Activated CD4-positive, alpha-beta memory T cell treated with anti-CD3 and anti-CD28 coated beads, Interleukin-2, amount 10 ng/mL, durations not matched to agents 7 days and 5 days (primary cell): Measurements from ENCODE around the gene KRTAP5-4. TPM values are rescaled to one million over a fixed set of nuclear protein-coding genes. Genes with fewer than 3 reads are reported as not detected.
"Not testable (repeated sequence)": the region's sequence is repeated elsewhere in the genome, so short reads cannot be mapped to it uniquely, and the experiment has no call there.

Experiments
- CTCF ChIA-PET: fragments of 350-600 bp; sonication (Branson Sonifier 250); formaldehyde crosslinking; loops from one replicate; lab custom pipeline; 2021; ENCODE audit warnings: antibody characterized with exemption, inconsistent platforms; lab: Charles Lee
- POLR2A ChIA-PET: fragments of 350-600 bp; sonication (Branson Sonifier 250); formaldehyde crosslinking; loops from one replicate; lab custom pipeline; 2021; ENCODE audit warnings: antibody characterized with exemption; lab: Charles Lee
- DNase-seq: peaks from one replicate; pipeline ENCODE4 v3.0.0-alpha.2; 2020
- H3K27ac Mint-ChIP-seq: one replicate; pipeline ENCODE4 v1.8.0; 2021; ENCODE audit warnings: mild to moderate bottlenecking, mixed read lengths
- H3K27me3 Mint-ChIP-seq: one replicate; pipeline ENCODE4 v1.8.0; 2021; ENCODE audit warnings: mixed read lengths
- H3K36me3 Mint-ChIP-seq: one replicate; pipeline ENCODE4 v1.8.0; 2021; ENCODE audit warnings: low read depth, mixed read lengths
- H3K4me1 Mint-ChIP-seq: one replicate; pipeline ENCODE4 v1.8.0; 2021; ENCODE audit warnings: mixed read lengths
- H3K4me3 Mint-ChIP-seq: one replicate; pipeline ENCODE4 v1.8.0; 2021; ENCODE audit warnings: mild to moderate bottlenecking, mixed read lengths
- H3K9me3 Mint-ChIP-seq: one replicate; pipeline ENCODE4 v1.8.0; 2021; ENCODE audit warnings: mixed read lengths
- total RNA-seq, 2 experiments: library from RNA; stranded (reverse); gene quantifications; one replicate each; pipeline ENCODE4 v1.2.3, GENCODE V29; 2021

KRTAP5-4 gene
- total RNA-seq, 2 experiments from 2014 or later = not detected

DNA sequence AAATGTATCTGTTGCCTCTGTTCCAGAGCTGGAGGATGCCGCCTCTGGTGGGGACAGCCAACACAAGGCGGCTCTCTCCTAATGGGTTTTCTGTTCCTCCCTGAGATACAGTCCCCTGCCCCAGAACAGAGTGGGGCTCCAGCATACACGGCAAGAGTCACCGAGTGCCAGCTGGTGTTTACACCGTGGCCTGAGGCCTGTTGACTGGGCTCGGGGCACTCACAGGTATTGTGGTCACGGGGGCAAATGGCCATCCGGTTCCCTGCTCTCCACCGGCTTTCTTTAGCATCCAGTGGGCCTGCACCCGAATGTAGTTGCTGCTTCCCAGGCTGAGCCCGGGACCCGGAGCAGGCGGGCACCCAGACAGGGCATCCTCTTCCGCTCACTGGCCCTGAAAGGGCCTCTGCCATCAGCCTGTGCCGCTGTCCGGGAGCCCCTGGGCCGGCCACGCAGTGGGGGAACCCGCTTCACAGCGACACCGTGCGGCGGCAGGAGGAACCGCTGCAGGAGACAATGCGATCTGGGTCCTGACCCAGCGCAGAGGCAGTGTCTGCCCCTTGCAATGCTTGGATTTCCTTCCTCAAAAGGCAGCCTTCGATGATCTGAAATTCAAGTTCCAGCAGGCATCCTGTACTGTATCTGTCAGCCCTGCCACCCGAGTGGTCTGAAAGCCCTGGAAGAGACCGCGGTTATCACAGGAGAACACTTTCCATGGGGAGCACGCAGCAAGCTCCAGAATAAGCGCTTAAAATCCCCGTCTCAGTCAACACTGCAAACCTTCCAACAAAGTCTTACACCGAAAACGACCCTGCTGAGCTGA, 6.8 kb upstream of the KRTAP5-4 start:
- peak; percentile 63 for DNase-seq
- H3K9me3 Mint-ChIP-seq = no peaks in the 10 kb centered on the region
- H3K4me3 Mint-ChIP-seq = no peak overlapping the region
- peaks cover 2% of the 10 kb centered on the region for H3K4me1 Mint-ChIP-seq
- ChIA-PET CTCF (interaction anchor here (0.7 to 1.7 kb wide), 7 partner anchors 9 to 273 kb away, joined by 3 to 5 read pairs (median 4); no protein-coding TSS in a partner anchor), POLR2A (no interaction called here)
- peaks cover 24% of the 10 kb centered on the region for H3K27me3 Mint-ChIP-seq
- no peak overlapping the region for H3K27ac Mint-ChIP-seq
- H3K36me3 Mint-ChIP-seq = no peaks in the 10 kb centered on the region

DNA sequence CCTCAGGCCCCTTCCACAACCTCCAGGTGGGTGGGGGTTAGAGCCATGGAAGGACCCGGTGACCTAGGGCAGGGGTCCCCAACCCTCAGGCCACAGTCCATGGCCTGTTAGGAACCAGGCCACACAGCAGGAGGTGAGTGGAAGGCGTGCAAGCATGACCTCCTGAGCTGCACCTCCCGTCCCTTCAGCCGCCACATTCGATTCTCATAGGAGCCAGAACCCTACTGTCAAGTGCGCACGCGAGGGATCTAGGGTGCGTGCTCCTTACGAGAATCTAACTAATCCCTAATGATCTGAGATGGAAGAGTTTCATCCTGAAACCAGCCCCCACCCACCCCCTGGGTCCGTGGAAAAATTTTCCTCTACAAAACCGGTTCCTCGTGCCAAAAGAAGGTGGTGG, 3.6 kb upstream of the KRTAP5-4 start:
- CTCF ChIA-PET = no interaction called here
- Mint-ChIP-seq H3K9me3 (no peaks in the 10 kb centered on the region), H3K4me1 (peaks cover 2% of the 10 kb centered on the region), H3K36me3 (no peaks in the 10 kb centered on the region), H3K4me3 (no peak overlapping the region), H3K27me3 (peaks cover 13% of the 10 kb centered on the region), H3K27ac (no peak overlapping the region)
- no peak for DNase-seq
- POLR2A ChIA-PET = no interaction called here

DNA sequence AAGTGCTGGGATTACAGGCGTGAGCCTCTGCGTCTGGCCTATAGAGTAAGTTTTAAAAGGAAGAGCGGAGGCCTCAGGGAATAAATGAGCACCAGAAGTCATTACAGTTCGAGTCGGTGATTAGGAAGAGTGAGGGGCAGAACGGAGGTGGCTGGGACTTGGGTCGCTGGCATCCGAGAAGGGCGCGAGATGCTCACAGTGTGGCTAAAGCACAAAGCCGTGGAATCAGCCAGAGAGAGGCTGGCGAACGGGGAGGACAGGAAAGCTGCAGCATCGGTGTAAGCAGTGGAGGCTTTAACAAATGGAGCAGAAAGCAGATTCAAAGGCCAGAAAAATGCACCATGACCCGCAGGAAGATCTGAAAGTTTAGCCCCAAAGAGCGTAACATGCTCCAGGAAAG, 2.7 kb upstream of the KRTAP5-4 start:
- Mint-ChIP-seq H3K4me1 (peaks cover 5% of the 10 kb centered on the region), H3K36me3 (no peaks in the 10 kb centered on the region), H3K4me3 (no peak overlapping the region), H3K27me3 (peaks cover 12% of the 10 kb centered on the region), H3K9me3 (no peaks in the 10 kb centered on the region), H3K27ac (no peak overlapping the region)
- no peak for DNase-seq
- ChIA-PET POLR2A (no interaction called here), CTCF (interaction anchor here (1.2 kb wide), 1 partner anchor 28 kb away, joined by 4 read pairs; no protein-coding TSS in a partner anchor)

DNA sequence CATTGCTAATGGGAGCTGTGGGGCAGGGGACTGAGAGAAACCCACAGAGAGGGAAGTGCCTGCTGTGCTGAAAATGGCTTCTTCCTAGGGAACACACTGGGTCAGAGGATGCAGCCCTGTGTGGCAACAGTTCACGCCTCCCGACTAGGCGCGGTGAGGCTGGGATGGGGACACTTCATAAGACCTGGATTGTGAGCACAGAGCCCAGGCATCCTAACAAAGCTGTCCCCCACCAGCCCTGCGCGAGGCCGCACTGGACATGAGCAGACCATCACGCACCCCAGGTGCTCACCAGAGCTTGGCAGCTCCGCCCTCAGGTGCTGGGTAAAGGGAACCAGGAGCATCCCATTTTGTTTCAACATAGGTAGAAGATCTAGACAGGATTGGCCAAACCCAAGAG, 1.8 kb upstream of the KRTAP5-4 start:
- POLR2A ChIA-PET = no interaction called here
- Mint-ChIP-seq H3K27me3 (peaks cover 12% of the 10 kb centered on the region), H3K27ac (no peak overlapping the region), H3K4me3 (no peak overlapping the region), H3K9me3 (no peaks in the 10 kb centered on the region), H3K36me3 (no peaks in the 10 kb centered on the region), H3K4me1 (peaks cover 7% of the 10 kb centered on the region)
- DNase-seq = no peak
- CTCF ChIA-PET = interaction anchor here (0.6 to 1.2 kb wide), 4 partner anchors 11 to 509 kb away, joined by 3 to 4 read pairs (median 3); no protein-coding TSS in a partner anchor

DNA sequence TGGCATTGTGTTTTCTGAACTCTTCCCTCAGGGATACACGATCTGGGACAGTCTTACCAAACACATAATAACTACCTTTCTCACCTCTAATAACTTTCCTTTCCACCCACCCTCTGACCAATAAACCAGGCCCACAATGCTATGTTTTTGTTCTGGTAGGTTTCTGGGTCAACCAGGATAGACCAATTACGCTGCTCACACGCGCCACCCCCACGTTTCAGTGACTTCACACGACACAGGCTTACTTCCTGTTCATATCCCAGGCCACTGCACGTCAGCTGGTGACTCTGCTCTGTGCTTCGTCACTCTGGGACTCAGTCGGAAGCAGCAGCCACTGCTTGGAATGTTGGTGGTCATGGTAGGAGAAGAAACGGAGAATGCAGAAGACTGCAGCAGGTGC, 2.5 kb downstream of the KRTAP5-4 start:
- Mint-ChIP-seq H3K4me1 (peaks cover 7% of the 10 kb centered on the region), H3K9me3 (no peaks in the 10 kb centered on the region), H3K36me3 (no peaks in the 10 kb centered on the region), H3K4me3 (no peak overlapping the region), H3K27ac (no peak overlapping the region), H3K27me3 (peaks cover 17% of the 10 kb centered on the region)
- peak; percentile 29 for DNase-seq
- POLR2A ChIA-PET = no interaction called here
- CTCF ChIA-PET = interaction anchor here (1.2 to 1.5 kb wide), 2 partner anchors 25 to 34 kb away, joined by 3 to 6 read pairs; no protein-coding TSS in a partner anchor

DNA sequence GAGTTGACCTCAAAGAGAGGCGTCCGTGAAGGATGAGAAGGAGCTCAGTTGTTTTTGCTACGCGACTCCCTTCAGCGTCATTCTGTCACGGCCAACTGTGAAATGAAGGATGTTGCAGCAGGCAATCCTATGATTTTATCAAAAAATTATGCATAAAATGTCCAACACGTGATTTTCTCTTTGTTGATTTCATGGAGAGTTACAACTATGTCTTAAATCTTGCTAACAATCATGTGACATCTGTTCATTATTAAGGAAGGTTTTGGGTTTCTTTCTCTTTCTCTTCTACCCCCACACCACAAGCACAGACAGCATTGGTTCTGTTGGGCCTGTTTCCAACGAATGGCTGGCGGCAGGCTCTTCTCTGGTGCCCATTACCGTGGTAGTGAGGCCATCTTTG, 3.7 kb downstream of the KRTAP5-4 start:
- Mint-ChIP-seq H3K4me3 (no peak overlapping the region), H3K36me3 (no peaks in the 10 kb centered on the region), H3K27me3 (peaks cover 19% of the 10 kb centered on the region), H3K27ac (no peak overlapping the region), H3K4me1 (peaks cover 7% of the 10 kb centered on the region), H3K9me3 (no peaks in the 10 kb centered on the region)
- DNase-seq = no peak
- ChIA-PET CTCF (interaction anchor here (1.1 to 1.5 kb wide), 5 partner anchors 8 to 71 kb away, joined by 3 to 6 read pairs (median 3); no protein-coding TSS in a partner anchor), POLR2A (no interaction called here)

DNA sequence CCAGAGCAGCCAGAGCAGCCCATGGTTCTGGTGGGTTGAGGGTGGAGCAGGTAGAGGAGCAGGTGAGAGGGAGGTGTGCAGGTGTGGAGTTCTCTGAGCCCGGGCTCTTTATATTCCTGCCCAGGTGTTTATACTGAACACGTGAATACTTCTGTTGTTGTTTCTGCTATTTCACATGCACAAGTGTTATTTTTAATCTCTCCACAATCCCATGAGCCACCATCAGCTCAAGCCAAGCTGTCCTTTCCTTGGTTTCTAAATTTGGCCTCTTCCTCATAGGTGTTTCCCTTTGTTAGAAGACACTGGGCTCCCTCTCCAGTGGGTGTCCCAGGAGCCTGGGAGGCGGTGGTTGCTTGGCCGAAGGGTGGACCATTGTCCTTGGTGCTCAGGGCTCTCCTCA, 13.6 kb downstream of the KRTAP5-4 start, which contains the start of gene KRTAP5-3:
TSS of gene KRTAP5-3 (minus strand) at position 101 of the 400 bp plus-strand sequence. CDS start at position 23, 78 bp downstream.
- Mint-ChIP-seq H3K27me3 (peaks cover 25% of the 10 kb centered on the region), H3K27ac (no peak within 1 kb of the TSS), H3K36me3 (no peaks in the 10 kb centered on the region), H3K9me3 (no peaks in the 10 kb centered on the region), H3K4me1 (peaks cover 17% of the 10 kb centered on the region), H3K4me3 (no peak within 1 kb of the TSS)
- ChIA-PET POLR2A (no interaction called here), CTCF (interaction anchor here (1.8 kb wide), 1 partner anchor 13 kb away, joined by 6 read pairs; no protein-coding TSS in a partner anchor)
- DNase-seq = no peak

DNA sequence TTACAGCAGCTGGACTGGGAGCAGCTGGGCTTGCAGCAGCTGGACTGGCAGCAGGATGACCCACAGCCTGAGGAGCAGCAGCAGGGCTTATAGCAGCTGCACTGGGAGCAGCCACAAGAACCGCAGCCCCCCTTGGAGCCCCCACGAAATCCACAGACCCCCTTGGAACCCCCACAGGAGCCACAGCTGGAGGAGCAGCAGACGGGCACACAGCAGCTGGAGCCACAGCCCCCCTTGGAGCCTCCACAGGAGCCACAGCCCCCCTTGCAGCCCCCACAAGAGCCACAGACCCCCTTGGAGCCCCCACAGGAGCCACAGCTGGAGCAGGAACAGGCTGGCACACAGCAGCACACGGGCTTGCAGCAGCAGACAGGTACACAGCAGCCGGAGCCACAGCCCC, 14.0 kb downstream of the KRTAP5-4 start:
- H3K27ac Mint-ChIP-seq, H3K4me3 Mint-ChIP-seq, H3K9me3 Mint-ChIP-seq, H3K36me3 Mint-ChIP-seq, POLR2A ChIA-PET, DNase-seq: not testable (repeated sequence)
- Mint-ChIP-seq H3K4me1 (peaks cover 17% of the 10 kb centered on the region), H3K27me3 (peaks cover 30% of the 10 kb centered on the region)
- CTCF ChIA-PET = interaction anchor here (1.8 kb wide), 1 partner anchor 13 kb away, joined by 6 read pairs; no protein-coding TSS in a partner anchor

DNA sequence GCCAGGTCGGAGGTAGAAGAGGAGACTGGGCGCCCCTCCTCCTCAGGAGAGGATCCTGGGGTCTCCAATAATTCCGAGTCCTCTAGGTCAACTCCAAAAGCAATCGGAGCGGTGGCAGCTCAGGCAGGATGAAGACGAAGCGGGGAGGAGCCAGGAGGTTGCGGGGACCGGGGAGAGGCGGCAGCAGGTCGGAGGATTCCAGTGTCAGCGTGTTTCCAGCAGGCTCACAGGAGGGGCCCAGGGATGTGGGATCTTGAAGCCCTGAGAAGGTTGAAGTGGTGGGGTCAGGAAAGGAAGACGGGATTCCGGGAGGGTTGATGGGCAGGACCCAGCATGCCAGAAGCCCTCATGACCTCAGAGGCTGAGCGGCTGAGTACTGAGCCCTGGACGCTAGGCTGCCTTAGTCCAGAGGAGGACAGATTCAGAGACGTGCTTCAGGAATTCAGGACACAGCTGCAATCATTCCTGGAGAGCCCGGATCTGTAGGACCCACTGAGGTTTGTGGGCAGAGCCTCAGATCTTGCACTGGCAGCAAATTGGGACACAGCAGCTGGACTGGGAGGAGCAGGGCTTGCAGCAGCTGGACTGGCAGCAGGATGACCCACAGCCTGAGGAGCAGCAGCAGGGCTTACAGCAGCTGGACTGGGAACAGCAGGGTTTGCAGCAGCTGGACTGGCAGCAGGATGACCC, 14.6 kb downstream of the KRTAP5-4 start:
- CTCF ChIA-PET = interaction anchor here (1.8 kb wide), 1 partner anchor 12 kb away, joined by 6 read pairs; no protein-coding TSS in a partner anchor
- Mint-ChIP-seq H3K27me3 (peaks cover 33% of the 10 kb centered on the region), H3K4me1 (peaks cover 17% of the 10 kb centered on the region)
- H3K27ac Mint-ChIP-seq, H3K4me3 Mint-ChIP-seq, H3K9me3 Mint-ChIP-seq, POLR2A ChIA-PET, DNase-seq, H3K36me3 Mint-ChIP-seq: not testable (repeated sequence)

DNA sequence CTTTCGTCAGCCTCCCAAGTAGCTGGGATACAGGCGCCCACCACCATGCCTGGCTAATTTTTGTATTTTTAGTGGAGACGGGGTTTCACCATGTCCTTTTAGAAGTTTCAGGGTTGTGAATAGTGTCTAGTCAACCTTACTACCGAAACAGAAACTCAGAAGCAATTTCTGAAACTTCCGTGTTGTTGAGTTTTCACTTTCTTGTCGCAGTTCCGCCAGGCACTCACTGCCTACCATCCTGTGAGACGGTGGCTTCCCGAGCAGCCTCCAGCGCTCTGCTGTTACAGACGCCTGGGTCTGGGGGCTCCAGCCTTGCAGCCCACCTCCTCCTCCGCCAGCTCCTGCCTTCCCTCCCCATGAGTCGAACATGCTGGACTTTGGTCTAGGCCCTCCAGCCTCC, 16.0 kb downstream of the KRTAP5-4 start:
- Mint-ChIP-seq H3K27me3 (peaks cover 41% of the 10 kb centered on the region), H3K4me3 (peak overlapping the region; percentile 51), H3K27ac (peak overlapping the region; percentile 68), H3K4me1 (peaks cover 17% of the 10 kb centered on the region)
- POLR2A ChIA-PET = interaction anchor here (0.9 kb wide), 1 partner anchor 31 kb away, joined by 4 read pairs; no protein-coding TSS in a partner anchor
- H3K9me3 Mint-ChIP-seq, H3K36me3 Mint-ChIP-seq: not testable (repeated sequence)
- CTCF ChIA-PET = interaction anchor here (1.0 to 1.8 kb wide), 2 partner anchors 11 to 31 kb away, joined by 6 to 14 read pairs; no protein-coding TSS in a partner anchor
- peak; percentile 52 for DNase-seq

DNA sequence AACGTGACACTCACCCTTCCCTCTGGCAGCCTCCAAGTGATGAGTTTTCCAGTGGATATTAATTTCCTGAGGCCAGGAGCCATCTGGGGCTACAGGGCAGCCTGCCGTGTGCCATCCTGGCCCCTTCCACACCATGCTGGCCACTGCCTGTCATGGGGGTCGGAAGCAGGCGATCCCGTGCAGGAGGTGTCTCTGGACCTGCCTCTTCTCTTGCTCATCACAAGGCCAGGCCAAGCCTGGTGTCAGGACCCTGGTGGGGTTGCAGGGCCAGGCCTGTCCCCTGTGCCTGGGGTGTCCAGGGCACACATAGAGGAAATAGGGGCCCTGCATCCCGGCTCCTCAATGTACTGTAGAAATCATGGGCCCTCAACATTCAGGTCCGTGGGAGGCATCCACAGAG, 17.2 kb downstream of the KRTAP5-4 start:
- POLR2A ChIA-PET = interaction anchor here (0.9 kb wide), 1 partner anchor 30 kb away, joined by 4 read pairs; no protein-coding TSS in a partner anchor
- no peaks in the 10 kb centered on the region for H3K9me3 Mint-ChIP-seq

DNA sequence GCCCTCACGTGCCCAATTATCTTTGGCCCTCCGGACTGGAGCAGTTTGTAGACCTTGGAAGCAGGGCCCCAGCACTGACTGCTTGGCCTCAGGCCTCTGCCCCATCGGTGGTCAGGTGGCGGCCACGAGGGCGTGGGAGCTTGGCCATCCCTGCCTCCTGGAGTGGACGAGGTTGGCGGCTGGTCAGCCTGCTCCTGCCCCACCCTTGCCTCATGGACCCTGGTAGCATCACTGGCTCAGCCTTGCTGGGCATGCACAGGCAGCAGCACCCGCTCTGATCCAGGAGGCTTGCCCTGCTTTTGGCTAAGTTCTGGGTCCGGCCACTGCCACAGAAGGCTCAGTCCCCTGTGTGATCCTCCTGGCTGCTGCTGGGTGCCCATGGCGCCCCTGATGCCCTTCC, 17.8 kb downstream of the KRTAP5-4 start:
- CTCF ChIA-PET = no interaction called here
- no peak overlapping the region for H3K27ac Mint-ChIP-seq
- no peak for DNase-seq
- H3K4me3 Mint-ChIP-seq = no peak overlapping the region
- H3K27me3 Mint-ChIP-seq = peaks cover 51% of the 10 kb centered on the region
- peaks cover 17% of the 10 kb centered on the region for H3K4me1 Mint-ChIP-seq
- H3K9me3 Mint-ChIP-seq = no peaks in the 10 kb centered on the region
- H3K36me3 Mint-ChIP-seq = no peaks in the 10 kb centered on the region
- POLR2A ChIA-PET = no interaction called here

More for the DNA sequence above, 17.2 kb downstream of the KRTAP5-4 start:
- peaks cover 46% of the 10 kb centered on the region for H3K27me3 Mint-ChIP-seq
- H3K4me1 Mint-ChIP-seq = peaks cover 17% of the 10 kb centered on the region
- DNase-seq = no peak
- no peaks in the 10 kb centered on the region for H3K36me3 Mint-ChIP-seq
- H3K4me3 Mint-ChIP-seq = no peak overlapping the region
- H3K27ac Mint-ChIP-seq = no peak overlapping the region
- CTCF ChIA-PET = interaction anchor here (1.0 to 1.8 kb wide), 2 partner anchors 10 to 30 kb away, joined by 6 to 14 read pairs; no protein-coding TSS in a partner anchor
